HEK293 (cell line): ENCODE measurements around the gene RBM19.

Experiments used
- CTCF ChIA-PET: fragments of 350-600 bp; formaldehyde crosslinking; extraction: SDS; loops from one replicate; lab custom pipeline; 2021; ENCODE audit warnings: antibody characterized with exemption; lab: Yijun Ruan, JAX
- POLR2A ChIA-PET: fragments of 300-600 bp; formaldehyde crosslinking; extraction: SDS; loops from one replicate; lab custom pipeline; 2020; ENCODE audit warnings: antibody characterized with exemption, inconsistent platforms; lab: Yijun Ruan, JAX
- H3K27ac ChIP-seq: fragments of 200-500 bp; sonication (Bioruptor generic); 2 replicates; pipeline ENCODE4 v1.5.1; 2014; ENCODE audit warnings: low read depth, low read length, control low read depth, inconsistent platforms; ENCODE audit errors: extremely low read depth
- H3K36me3 ChIP-seq, 2 experiments: fragments of 200-500 bp in 1 of 2; sonication (Bioruptor generic) in 1 of 2; 1 replicate in 1 of 2; 2 replicates in 1 of 2; pipeline ENCODE4 v1.5.1; 2014 to 2017; ENCODE audit warnings: inconsistent platforms in 2 of 2, low read length in 2 of 2; ENCODE audit not compliant: control insufficient read depth in 2 of 2, insufficient read depth in 1 of 2
- H3K4me1 ChIP-seq: fragments of 200-500 bp; sonication (Bioruptor generic); 2 replicates; pipeline ENCODE4 v1.5.1; 2014; ENCODE audit warnings: mild to moderate bottlenecking, low read length, inconsistent platforms; ENCODE audit not compliant: control insufficient read depth, insufficient read depth
- H3K4me3 ChIP-seq: 2 replicates; pipeline ENCODE4 v1.5.1; 2011; ENCODE audit warnings: low read depth, mild to moderate bottlenecking, control low read depth, low read length, moderate library complexity
- H3K9me3 ChIP-seq: fragments of 200-500 bp; sonication (Bioruptor generic); 2 replicates; pipeline ENCODE4 v1.5.1; 2014; ENCODE audit warnings: low read depth, low read length, inconsistent platforms; ENCODE audit not compliant: control insufficient read depth, insufficient read depth
- GLI4 ChIP-seq: fragments of 450-650 bp; formaldehyde crosslinking; IDR thresholded peaks from 2 replicates; pipeline ENCODE4 v1.5.1; 2016; ENCODE audit warnings: missing biosample characterization, missing genetic modification characterization
- HOXD13 ChIP-seq: sonication (generic); formaldehyde crosslinking; IDR thresholded peaks from 2 replicates; pipeline ENCODE4 v1.8.0; 2022; ENCODE audit warnings: missing genetic modification reagents, borderline replicate concordance
- IKZF3 ChIP-seq: fragments of 450-650 bp; IDR thresholded peaks from 2 replicates; pipeline ENCODE4 v1.5.0; 2018; ENCODE audit warnings: missing biosample characterization, mild to moderate bottlenecking, missing genetic modification characterization, moderate library complexity
- SALL2 ChIP-seq: fragments of 450-650 bp; formaldehyde crosslinking; IDR thresholded peaks from 2 replicates; pipeline ENCODE4 v1.5.0; 2017; ENCODE audit warnings: missing biosample characterization, mild to moderate bottlenecking, missing genetic modification characterization, borderline replicate concordance
- SETDB1 ChIP-seq: IDR thresholded peaks from one replicate; pipeline ENCODE4 v1.6.1; 2017; ENCODE audit warnings: mild to moderate bottlenecking, low read length, moderate library complexity, mixed read lengths; ENCODE audit not compliant: insufficient read length
- ZBTB17 ChIP-seq: fragments of 450-650 bp; formaldehyde crosslinking; IDR thresholded peaks from 2 replicates; pipeline ENCODE4 v1.5.1; 2016; ENCODE audit warnings: missing biosample characterization, missing genetic modification characterization
- ZFHX2 ChIP-seq: fragments of 450-650 bp; formaldehyde crosslinking; conservative IDR thresholded peaks from 2 replicates; pipeline ENCODE4 v1.5.1; 2016; ENCODE audit warnings: missing biosample characterization, missing genetic modification characterization
- ZNF112 ChIP-seq: fragments of 450-650 bp; formaldehyde crosslinking; IDR thresholded peaks from 2 replicates; pipeline ENCODE4 v1.5.0; 2017; ENCODE audit warnings: missing biosample characterization, missing genetic modification characterization
- ZNF214 ChIP-seq: fragments of 450-650 bp; formaldehyde crosslinking; IDR thresholded peaks from 2 replicates; pipeline ENCODE4 v1.5.1; 2017; ENCODE audit warnings: missing biosample characterization, mild to moderate bottlenecking, missing genetic modification characterization, borderline replicate concordance
- ZNF23 ChIP-seq: fragments of 450-650 bp; formaldehyde crosslinking; IDR thresholded peaks from 2 replicates; pipeline ENCODE4 v1.5.1; 2016; ENCODE audit warnings: missing biosample characterization, missing genetic modification characterization, borderline replicate concordance
- ZNF404 ChIP-seq: fragments of 450-650 bp; formaldehyde crosslinking; IDR thresholded peaks from 2 replicates; pipeline ENCODE4 v1.5.1; 2017; ENCODE audit warnings: missing biosample characterization, missing genetic modification characterization
- ZNF529 ChIP-seq: fragments of 450-650 bp; formaldehyde crosslinking; IDR thresholded peaks from 2 replicates; pipeline ENCODE4 v1.5.1; 2017; ENCODE audit warnings: missing genetic modification characterization, missing biosample characterization; ENCODE audit not compliant: insufficient replicate concordance
- ZNF530 ChIP-seq: fragments of 450-650 bp; formaldehyde crosslinking; IDR thresholded peaks from 2 replicates; pipeline ENCODE4 v1.5.1; 2016; ENCODE audit warnings: low read depth, missing biosample characterization, missing genetic modification characterization
- ZNF560 ChIP-seq: fragments of 450-650 bp; formaldehyde crosslinking; IDR thresholded peaks from 2 replicates; pipeline ENCODE4 v1.5.1; 2017; ENCODE audit warnings: missing biosample characterization, missing genetic modification characterization, borderline replicate concordance
- ZNF600 ChIP-seq: fragments of 450-650 bp; formaldehyde crosslinking; IDR thresholded peaks from 2 replicates; pipeline ENCODE4 v1.5.1; 2016; ENCODE audit warnings: missing biosample characterization, missing genetic modification characterization
- ZNF670 ChIP-seq: fragments of 450-650 bp; formaldehyde crosslinking; IDR thresholded peaks from 2 replicates; pipeline ENCODE4 v1.5.1; 2016; ENCODE audit warnings: missing biosample characterization, missing genetic modification characterization, low read depth
- ZNF792 ChIP-seq: fragments of 450-650 bp; formaldehyde crosslinking; IDR thresholded peaks from 2 replicates; pipeline ENCODE4 v1.5.1; 2016; ENCODE audit warnings: missing biosample characterization, missing genetic modification characterization
- TF ChIP-seq, protein P1 (sequence below): fragments of 450-650 bp; formaldehyde crosslinking; IDR thresholded peaks from 2 replicates; pipeline ENCODE4 v1.5.1; 2016; ENCODE audit warnings: missing biosample characterization, missing genetic modification characterization
- TF ChIP-seq, protein P2 (sequence below): fragments of 450-650 bp; formaldehyde crosslinking; IDR thresholded peaks from 2 replicates; pipeline ENCODE4 v1.5.1; 2017; ENCODE audit warnings: missing biosample characterization, missing genetic modification characterization
- TF ChIP-seq, protein P3 (sequence below): fragments of 450-650 bp; formaldehyde crosslinking; IDR thresholded peaks from 2 replicates; pipeline ENCODE4 v1.5.1; 2017; ENCODE audit warnings: missing biosample characterization, missing genetic modification characterization
- TF ChIP-seq, protein P4 (sequence below): fragments of 450-650 bp; formaldehyde crosslinking; IDR thresholded peaks from 2 replicates; pipeline ENCODE4 v1.5.1; 2017; ENCODE audit warnings: missing biosample characterization, missing genetic modification characterization
- TF ChIP-seq, protein P5 (sequence below): fragments of 450-650 bp; formaldehyde crosslinking; IDR thresholded peaks from 2 replicates; pipeline ENCODE4 v1.5.1; 2016; ENCODE audit warnings: missing biosample characterization, missing genetic modification characterization

RBM19 gene

DNA sequence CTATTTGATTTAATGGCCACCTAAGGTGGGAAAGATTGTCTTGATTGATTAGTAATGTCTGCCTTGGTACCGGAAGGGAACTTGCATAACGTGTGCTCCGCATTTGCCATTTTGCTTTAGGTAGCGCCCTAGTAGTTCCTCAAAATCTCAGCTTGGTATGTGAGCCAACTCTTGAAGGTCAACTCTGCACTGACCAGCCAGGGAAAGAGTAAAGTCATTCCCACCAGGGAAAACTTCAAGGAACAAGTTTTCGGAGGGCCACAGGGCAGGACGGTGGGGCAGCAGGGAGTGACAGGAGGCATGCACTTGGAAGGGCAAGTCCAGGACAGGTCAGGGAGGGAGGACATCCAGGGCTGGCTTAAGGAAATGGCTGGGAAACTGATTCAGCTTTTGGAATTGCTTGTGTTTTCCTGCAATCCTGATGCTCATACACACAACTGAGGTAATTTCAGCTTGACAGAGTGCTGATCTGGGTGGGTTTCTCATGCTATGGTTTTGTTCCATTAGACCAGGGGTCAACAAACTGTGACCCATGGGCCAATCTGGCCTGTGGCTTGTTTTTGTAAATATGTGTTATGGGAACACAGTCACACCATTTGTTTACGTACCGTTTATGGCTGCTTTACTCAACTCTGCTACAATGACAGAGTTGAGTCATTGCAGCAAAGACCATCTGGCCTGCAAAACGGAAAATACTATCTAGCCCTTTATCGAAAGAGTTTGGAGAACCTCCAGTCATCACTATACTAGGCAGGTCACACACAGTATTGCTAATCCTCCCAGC, 184.5 kb downstream of the RBM19 start (continued):
- TF ChIP-seq, protein P1, sequence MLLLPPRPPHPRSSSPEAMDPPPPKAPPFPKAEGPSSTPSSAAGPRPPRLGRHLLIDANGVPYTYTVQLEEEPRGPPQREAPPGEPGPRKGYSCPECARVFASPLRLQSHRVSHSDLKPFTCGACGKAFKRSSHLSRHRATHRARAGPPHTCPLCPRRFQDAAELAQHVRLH (tag by site-specific recombination): no peak
- TF ChIP-seq ZFHX2 (tag by site-specific recombination): no peak
- peak; percentile 63 for TF ChIP-seq SETDB1
- TF ChIP-seq ZNF600: no peak
- 0 out of 2 replicates have a peak, but pooled peaks have one; percentile 45 for TF ChIP-seq ZBTB17 (tag by site-specific recombination)
- TF ChIP-seq, protein P2, sequence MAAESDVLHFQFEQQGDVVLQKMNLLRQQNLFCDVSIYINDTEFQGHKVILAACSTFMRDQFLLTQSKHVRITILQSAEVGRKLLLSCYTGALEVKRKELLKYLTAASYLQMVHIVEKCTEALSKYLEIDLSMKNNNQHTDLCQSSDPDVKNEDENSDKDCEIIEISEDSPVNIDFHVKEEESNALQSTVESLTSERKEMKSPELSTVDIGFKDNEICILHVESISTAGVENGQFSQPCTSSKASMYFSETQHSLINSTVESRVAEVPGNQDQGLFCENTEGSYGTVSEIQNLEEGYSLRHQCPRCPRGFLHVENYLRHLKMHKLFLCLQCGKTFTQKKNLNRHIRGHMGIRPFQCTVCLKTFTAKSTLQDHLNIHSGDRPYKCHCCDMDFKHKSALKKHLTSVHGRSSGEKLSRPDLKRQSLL (tag by site-specific recombination): no peak
- no peak for TF ChIP-seq ZNF530
- no peak for TF ChIP-seq ZNF792 (tag by site-specific recombination)
- TF ChIP-seq GLI4 (tag by site-specific recombination): no peak
- no peak for TF ChIP-seq HOXD13
- no peak for TF ChIP-seq ZNF560 (tag by site-specific recombination)
- TF ChIP-seq ZNF112 (tag by site-specific recombination): no peak
- TF ChIP-seq, protein P3, sequence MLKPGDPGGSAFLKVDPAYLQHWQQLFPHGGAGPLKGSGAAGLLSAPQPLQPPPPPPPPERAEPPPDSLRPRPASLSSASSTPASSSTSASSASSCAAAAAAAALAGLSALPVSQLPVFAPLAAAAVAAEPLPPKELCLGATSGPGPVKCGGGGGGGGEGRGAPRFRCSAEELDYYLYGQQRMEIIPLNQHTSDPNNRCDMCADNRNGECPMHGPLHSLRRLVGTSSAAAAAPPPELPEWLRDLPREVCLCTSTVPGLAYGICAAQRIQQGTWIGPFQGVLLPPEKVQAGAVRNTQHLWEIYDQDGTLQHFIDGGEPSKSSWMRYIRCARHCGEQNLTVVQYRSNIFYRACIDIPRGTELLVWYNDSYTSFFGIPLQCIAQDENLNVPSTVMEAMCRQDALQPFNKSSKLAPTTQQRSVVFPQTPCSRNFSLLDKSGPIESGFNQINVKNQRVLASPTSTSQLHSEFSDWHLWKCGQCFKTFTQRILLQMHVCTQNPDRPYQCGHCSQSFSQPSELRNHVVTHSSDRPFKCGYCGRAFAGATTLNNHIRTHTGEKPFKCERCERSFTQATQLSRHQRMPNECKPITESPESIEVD (tag by site-specific recombination): no peak
- TF ChIP-seq, protein P4, sequence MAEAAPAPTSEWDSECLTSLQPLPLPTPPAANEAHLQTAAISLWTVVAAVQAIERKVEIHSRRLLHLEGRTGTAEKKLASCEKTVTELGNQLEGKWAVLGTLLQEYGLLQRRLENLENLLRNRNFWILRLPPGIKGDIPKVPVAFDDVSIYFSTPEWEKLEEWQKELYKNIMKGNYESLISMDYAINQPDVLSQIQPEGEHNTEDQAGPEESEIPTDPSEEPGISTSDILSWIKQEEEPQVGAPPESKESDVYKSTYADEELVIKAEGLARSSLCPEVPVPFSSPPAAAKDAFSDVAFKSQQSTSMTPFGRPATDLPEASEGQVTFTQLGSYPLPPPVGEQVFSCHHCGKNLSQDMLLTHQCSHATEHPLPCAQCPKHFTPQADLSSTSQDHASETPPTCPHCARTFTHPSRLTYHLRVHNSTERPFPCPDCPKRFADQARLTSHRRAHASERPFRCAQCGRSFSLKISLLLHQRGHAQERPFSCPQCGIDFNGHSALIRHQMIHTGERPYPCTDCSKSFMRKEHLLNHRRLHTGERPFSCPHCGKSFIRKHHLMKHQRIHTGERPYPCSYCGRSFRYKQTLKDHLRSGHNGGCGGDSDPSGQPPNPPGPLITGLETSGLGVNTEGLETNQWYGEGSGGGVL (tag by site-specific recombination): no peak
- TF ChIP-seq ZNF214 (tag by site-specific recombination): no peak
- TF ChIP-seq ZNF23 (tag by site-specific recombination): peak; percentile 42; the same call in 1 of the 2 replicates

DNA sequence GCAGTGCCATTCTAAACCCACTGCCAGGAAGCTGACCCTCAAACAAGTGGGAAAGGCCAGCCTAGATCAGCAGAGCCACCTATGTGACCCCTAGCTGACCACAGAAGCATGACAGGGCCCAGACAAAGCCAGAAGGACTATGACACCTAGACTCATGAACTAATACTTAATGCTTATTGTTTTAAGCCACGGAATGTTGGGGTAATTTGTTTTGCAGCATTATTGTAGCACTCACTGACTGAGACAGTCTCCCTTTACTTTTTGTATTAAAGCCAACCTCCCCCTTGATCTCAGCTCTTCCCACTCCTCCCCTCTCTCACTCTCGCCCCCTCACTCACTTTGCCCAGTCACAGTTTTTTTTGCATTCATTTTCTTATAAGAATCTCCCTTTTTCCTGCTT, 186.4 kb downstream of the RBM19 start:
- TF ChIP-seq SALL2 (tag by site-specific recombination) (no peak), ZNF670 (tag by site-specific recombination) (no peak), ZNF792 (tag by site-specific recombination) (no peak), ZNF404 (tag by site-specific recombination) (no peak), IKZF3 (tag by site-specific recombination) (no peak), ZNF529 (tag by site-specific recombination) (no peak), ZNF530 (no peak)
- TF ChIP-seq, protein P5, sequence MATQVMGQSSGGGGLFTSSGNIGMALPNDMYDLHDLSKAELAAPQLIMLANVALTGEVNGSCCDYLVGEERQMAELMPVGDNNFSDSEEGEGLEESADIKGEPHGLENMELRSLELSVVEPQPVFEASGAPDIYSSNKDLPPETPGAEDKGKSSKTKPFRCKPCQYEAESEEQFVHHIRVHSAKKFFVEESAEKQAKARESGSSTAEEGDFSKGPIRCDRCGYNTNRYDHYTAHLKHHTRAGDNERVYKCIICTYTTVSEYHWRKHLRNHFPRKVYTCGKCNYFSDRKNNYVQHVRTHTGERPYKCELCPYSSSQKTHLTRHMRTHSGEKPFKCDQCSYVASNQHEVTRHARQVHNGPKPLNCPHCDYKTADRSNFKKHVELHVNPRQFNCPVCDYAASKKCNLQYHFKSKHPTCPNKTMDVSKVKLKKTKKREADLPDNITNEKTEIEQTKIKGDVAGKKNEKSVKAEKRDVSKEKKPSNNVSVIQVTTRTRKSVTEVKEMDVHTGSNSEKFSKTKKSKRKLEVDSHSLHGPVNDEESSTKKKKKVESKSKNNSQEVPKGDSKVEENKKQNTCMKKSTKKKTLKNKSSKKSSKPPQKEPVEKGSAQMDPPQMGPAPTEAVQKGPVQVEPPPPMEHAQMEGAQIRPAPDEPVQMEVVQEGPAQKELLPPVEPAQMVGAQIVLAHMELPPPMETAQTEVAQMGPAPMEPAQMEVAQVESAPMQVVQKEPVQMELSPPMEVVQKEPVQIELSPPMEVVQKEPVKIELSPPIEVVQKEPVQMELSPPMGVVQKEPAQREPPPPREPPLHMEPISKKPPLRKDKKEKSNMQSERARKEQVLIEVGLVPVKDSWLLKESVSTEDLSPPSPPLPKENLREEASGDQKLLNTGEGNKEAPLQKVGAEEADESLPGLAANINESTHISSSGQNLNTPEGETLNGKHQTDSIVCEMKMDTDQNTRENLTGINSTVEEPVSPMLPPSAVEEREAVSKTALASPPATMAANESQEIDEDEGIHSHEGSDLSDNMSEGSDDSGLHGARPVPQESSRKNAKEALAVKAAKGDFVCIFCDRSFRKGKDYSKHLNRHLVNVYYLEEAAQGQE: no peak
- no peak overlapping the region for H3K4me3 ChIP-seq
- H3K27ac ChIP-seq: no peak overlapping the region
- no peaks in the 10 kb centered on the region for H3K9me3 ChIP-seq
- H3K36me3 ChIP-seq: no peaks in the 10 kb centered on the region
- POLR2A ChIA-PET: no interaction called here
- H3K4me1 ChIP-seq: no peaks in the 10 kb centered on the region
- CTCF ChIA-PET: no interaction called here
